IMR-90 (cell line): Measurements from ENCODE around the gene ETFA. TPM values are rescaled to one million over a fixed set of nuclear protein-coding genes. Genes with fewer than 3 reads are reported as not detected.

Experiments used
- ATAC-seq: fragments of 200-7000 bp; cut with Tn5 transposase; 2 replicates; pipeline ENCODE4 v1.9.1; 2020; ENCODE audit warnings: low read depth, mild to moderate bottlenecking, moderate library complexity
- BruUV-seq: library from RNA; stranded (reverse); fragments of 400-500 nt; replicated peaks from 2 replicates; lab custom pipeline; 2021; lab: Mats Ljungman, UMichigan
- CTCF ChIA-PET: fragments of 300-600 bp; formaldehyde crosslinking; extraction: SDS; loops from one replicate; lab custom pipeline; 2021; ENCODE audit warnings: antibody characterized with exemption; lab: Yijun Ruan, JAX
- POLR2A ChIA-PET: fragments of 300-600 bp; sonication (Branson Sonifier 250); formaldehyde crosslinking; loops from one replicate; lab custom pipeline; 2022; ENCODE audit warnings: antibody characterized with exemption; ENCODE audit not compliant: unreplicated experiment; lab: Charles Lee
- DNase-seq: peaks from one replicate; pipeline ENCODE4 v3.0.0; 2013
- H2AFZ ChIP-seq: replicated peaks from 2 replicates; pipeline ENCODE3; 2013; ENCODE audit warnings: low read length, mild to moderate bottlenecking; ENCODE audit not compliant: poor library complexity
- H2AK5ac ChIP-seq: 2 replicates; pipeline ENCODE4 v1.6.1; 2013; ENCODE audit warnings: low read depth, low read length, inconsistent platforms
- H2AK9ac ChIP-seq: replicated peaks from 2 replicates; pipeline ENCODE3; 2013; ENCODE audit warnings: mild to moderate bottlenecking, low read depth, low read length, moderate library complexity; ENCODE audit not compliant: poor library complexity
- H2BK120ac ChIP-seq: 2 replicates; pipeline ENCODE4 v1.6.1; 2013; ENCODE audit warnings: low read depth, low read length, inconsistent platforms
- H2BK15ac ChIP-seq: 3 replicates; pipeline ENCODE4 v1.6.1; 2013; ENCODE audit warnings: low read depth, low read length, inconsistent platforms
- H2BK20ac ChIP-seq: 2 replicates; pipeline ENCODE4 v1.6.1; 2013; ENCODE audit warnings: low read depth, mild to moderate bottlenecking, inconsistent platforms, low read length, moderate library complexity
- H2BK5ac ChIP-seq: 2 replicates; pipeline ENCODE4 v1.6.1; 2013; ENCODE audit warnings: mild to moderate bottlenecking, low read depth, low read length, inconsistent platforms; ENCODE audit not compliant: poor library complexity, severe bottlenecking
- H3K14ac ChIP-seq: replicated peaks from 2 replicates; pipeline ENCODE4 v1.6.1; 2013; ENCODE audit warnings: low read depth, low read length, inconsistent platforms
- H3K18ac ChIP-seq: 2 replicates; pipeline ENCODE4 v1.6.1; 2013; ENCODE audit warnings: low read depth, low read length, control low read depth
- H3K23ac ChIP-seq: 2 replicates; pipeline ENCODE4 v1.6.1; 2013; ENCODE audit warnings: low read depth, low read length, inconsistent platforms
- H3K27ac ChIP-seq: 2 replicates; pipeline ENCODE4 v1.5.1; 2013; ENCODE audit warnings: mild to moderate bottlenecking, control low read depth, low read length; ENCODE audit not compliant: insufficient read depth
- H3K27me3 ChIP-seq: 2 replicates; pipeline ENCODE4 v1.6.1; 2013; ENCODE audit warnings: low read length; ENCODE audit not compliant: control insufficient read depth, insufficient read depth
- H3K36me3 ChIP-seq: 2 replicates; pipeline ENCODE4 v1.6.1; 2013; ENCODE audit warnings: low read length, mixed read lengths; ENCODE audit not compliant: control insufficient read depth, insufficient read depth
- H3K4ac ChIP-seq: 2 replicates; pipeline ENCODE4 v1.6.1; 2013; ENCODE audit warnings: low read depth, low read length, inconsistent platforms
- H3K4me1 ChIP-seq: 2 replicates; pipeline ENCODE4 v1.6.1; 2013; ENCODE audit warnings: low read length, mixed read lengths; ENCODE audit not compliant: control insufficient read depth, insufficient read depth
- H3K4me2 ChIP-seq: 2 replicates; pipeline ENCODE4 v1.6.1; 2013; ENCODE audit warnings: low read depth, mild to moderate bottlenecking, control low read depth, low read length, moderate library complexity
- H3K4me3 ChIP-seq: 2 replicates; pipeline ENCODE4 v1.5.1; 2013; ENCODE audit warnings: low read depth, mild to moderate bottlenecking, control low read depth, low read length, moderate library complexity; ENCODE audit not compliant: insufficient read depth
- H3K56ac ChIP-seq: 2 replicates; pipeline ENCODE4 v1.6.1; 2013; ENCODE audit warnings: low read length, inconsistent platforms; ENCODE audit not compliant: insufficient read depth; ENCODE audit errors: extremely low read depth
- H3K79me1 ChIP-seq, 2 experiments: 2 replicates each; pipeline ENCODE4 v1.6.1; 2013; ENCODE audit warnings: low read length in 2 of 2, inconsistent platforms in 1 of 2, low read depth in 1 of 2
- H3K9ac ChIP-seq: 2 replicates; pipeline ENCODE4 v1.6.1; 2013; ENCODE audit warnings: low read depth, low read length, control low read depth
- H3K9me1 ChIP-seq: 2 replicates; pipeline ENCODE4 v1.6.1; 2013; ENCODE audit warnings: low read length, inconsistent platforms; ENCODE audit not compliant: insufficient read depth
- H3K9me3 ChIP-seq: 2 replicates; pipeline ENCODE4 v1.6.1; 2013; ENCODE audit warnings: low read length; ENCODE audit not compliant: control insufficient read depth, insufficient read depth
- H4K20me1 ChIP-seq: 2 replicates; pipeline ENCODE4 v1.6.1; 2013; ENCODE audit warnings: low read length, inconsistent platforms; ENCODE audit not compliant: insufficient read depth
- H4K5ac ChIP-seq: 2 replicates; pipeline ENCODE4 v1.6.1; 2013; ENCODE audit warnings: mild to moderate bottlenecking, low read depth, low read length, control low read depth
- H4K8ac ChIP-seq, 2 experiments: 2 replicates each; pipeline ENCODE4 v1.6.1; 2013; ENCODE audit warnings: low read depth in 2 of 2, low read length in 2 of 2, control low read depth in 1 of 2, inconsistent platforms in 1 of 2
- H4K91ac ChIP-seq: 2 replicates; pipeline ENCODE4 v1.6.1; 2013; ENCODE audit warnings: low read depth, low read length, inconsistent platforms; ENCODE audit not compliant: insufficient read depth
- BHLHE40 ChIP-seq: fragments of 150-350 bp; IDR thresholded peaks from 2 replicates; pipeline ENCODE4 v1.6.1; 2016; ENCODE audit warnings: mild to moderate bottlenecking, low read depth, low read length
- CEBPB ChIP-seq: IDR thresholded peaks from 2 replicates; pipeline ENCODE4 v1.6.1; 2012; ENCODE audit warnings: low read depth, low read length, improper control_type of control experiment
- CHD1 ChIP-seq: IDR thresholded peaks from 2 replicates; pipeline ENCODE4 v1.6.1; 2012; ENCODE audit warnings: low read depth, low read length, improper control_type of control experiment
- ELK1 ChIP-seq: fragments of 150-350 bp; IDR thresholded peaks from 2 replicates; pipeline ENCODE4 v1.6.1; 2016; ENCODE audit warnings: low read depth, mild to moderate bottlenecking, low read length, moderate library complexity, borderline replicate concordance
- FOS ChIP-seq: fragments of 150-350 bp; IDR thresholded peaks from 2 replicates; pipeline ENCODE4 v1.6.1; 2016; ENCODE audit warnings: low read depth, low read length
- MAFK ChIP-seq: IDR thresholded peaks from 2 replicates; pipeline ENCODE4 v1.6.1; 2012; ENCODE audit warnings: low read depth, low read length, improper control_type of control experiment
- MXI1 ChIP-seq: IDR thresholded peaks from 2 replicates; pipeline ENCODE4 v1.6.1; 2012; ENCODE audit warnings: low read depth, mild to moderate bottlenecking, low read length, moderate library complexity, borderline replicate concordance
- NFE2L2 ChIP-seq: fragments of 150-350 bp; IDR thresholded peaks from 2 replicates; pipeline ENCODE4 v1.6.1; 2016; ENCODE audit warnings: low read depth, mild to moderate bottlenecking, low read length
- POLR2A ChIP-seq: IDR thresholded peaks from 2 replicates; pipeline ENCODE4 v1.6.1; 2012; ENCODE audit warnings: mild to moderate bottlenecking, low read depth, low read length
- RAD21 ChIP-seq: IDR thresholded peaks from 2 replicates; pipeline ENCODE4 v1.6.1; 2012; ENCODE audit warnings: low read length, improper control_type of control experiment
- RCOR1 ChIP-seq: IDR thresholded peaks from 2 replicates; pipeline ENCODE4 v1.6.1; 2012; ENCODE audit warnings: mild to moderate bottlenecking, low read length, improper control_type of control experiment; ENCODE audit not compliant: insufficient replicate concordance
- RFX5 ChIP-seq: IDR thresholded peaks from 2 replicates; pipeline ENCODE4 v1.8.0; 2012; ENCODE audit warnings: low read depth, mild to moderate bottlenecking, low read length, moderate library complexity
- SMC3 ChIP-seq: fragments of 150-350 bp; IDR thresholded peaks from 2 replicates; pipeline ENCODE4 v1.6.1; 2016; ENCODE audit warnings: low read depth, mild to moderate bottlenecking, antibody characterized with exemption, low read length, moderate library complexity
- WGBS, 2 experiments: methylation state at CpG; one replicate each; pipeline versions ENCODE4 v1.1.5 to v1.1.7; 2013; ENCODE audit warnings: missing lambda C conversion rate in 2 of 2; ENCODE audit not compliant: insufficient read length in 1 of 2; ENCODE audit errors: extremely low coverage in 2 of 2; 5-methylcytosine and 5-hydroxymethylcytosine counted together
- dilution Hi-C: fragments of 300-500 bp; cut with HindIII; formaldehyde crosslinking; loops from one replicate; pipeline ENCODE4 v1.14.3; 2018; ENCODE audit warnings: low sequenced_read_pairs; ENCODE audit not compliant: unreplicated experiment
- in situ Hi-C: fragments of 300-500 bp; cut with MboI; formaldehyde crosslinking; loops from 3 replicates; pipeline ENCODE4 v1.14.3; 2019; ENCODE audit warnings: low sequenced_read_pairs, inconsistent platforms, mixed read lengths
- intact Hi-C: fragments of 100-400 bp; cut with micrococcal nuclease; formaldehyde crosslinking; loops from 2 replicates; pipeline ENCODE4 v1.10.0; 2022
- polyA plus RNA-seq, 3 experiments: library from polyadenylated mRNA; depleted of rRNA; stranded (reverse); fragments of >200 nt; gene quantifications; 2 replicates each; pipeline ENCODE4 v1.2.3, GENCODE V29; 2012; ENCODE audit warnings: low replicate concordance in 1 of 3
- total RNA-seq: library from RNA; depleted of rRNA; stranded (reverse); fragments of >200 nt; gene quantifications from 2 replicates; pipeline ENCODE4 v1.2.3, GENCODE V29; 2012
- TF ChIP-seq, protein P1 (sequence below): fragments of 150-350 bp; IDR thresholded peaks from 2 replicates; pipeline ENCODE4 v1.6.1; 2017; ENCODE audit warnings: mild to moderate bottlenecking, antibody characterized with exemption, low read length, low read depth

The ETFA gene
- total and polyA plus RNA-seq, 2 of the 4 experiments (the other 2 are of a cell fraction): 115 to 172 TPM

DNA sequence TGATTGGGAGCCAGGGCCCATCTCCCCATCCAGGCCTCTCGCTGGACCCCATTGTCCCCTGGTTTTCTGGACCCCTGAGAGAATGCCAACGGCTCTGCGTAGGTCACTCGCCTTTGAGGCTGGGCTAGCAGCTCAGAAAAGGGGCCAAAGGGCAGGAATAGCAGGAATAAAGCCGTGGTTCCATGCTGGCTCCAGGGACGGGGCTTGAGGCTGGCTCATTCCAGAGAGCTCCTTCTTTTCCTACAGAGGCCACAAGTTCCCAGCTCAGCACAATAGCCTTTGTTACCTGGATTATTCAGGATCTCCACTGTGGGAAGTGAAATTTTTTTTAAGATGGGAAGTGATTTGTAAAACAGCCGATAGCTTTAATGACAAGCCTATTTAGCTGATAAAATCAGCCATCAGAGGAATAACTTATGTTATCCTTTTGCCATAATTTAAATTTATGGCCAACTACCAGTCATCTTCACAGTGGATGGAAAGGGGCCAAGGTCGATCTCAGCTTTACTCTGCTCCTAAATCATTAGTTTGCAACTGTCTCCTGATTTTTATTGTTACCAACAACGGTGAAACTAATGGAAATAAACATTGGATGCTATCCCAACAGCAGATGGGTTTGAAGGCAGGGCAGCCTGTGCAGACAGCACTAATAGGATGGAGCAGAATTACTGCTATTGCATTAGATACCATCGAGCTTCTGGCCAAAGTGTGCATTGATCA lies 127.2 kb downstream of the ETFA start (continued):
- TF ChIP-seq CEBPB: no peak

DNA sequence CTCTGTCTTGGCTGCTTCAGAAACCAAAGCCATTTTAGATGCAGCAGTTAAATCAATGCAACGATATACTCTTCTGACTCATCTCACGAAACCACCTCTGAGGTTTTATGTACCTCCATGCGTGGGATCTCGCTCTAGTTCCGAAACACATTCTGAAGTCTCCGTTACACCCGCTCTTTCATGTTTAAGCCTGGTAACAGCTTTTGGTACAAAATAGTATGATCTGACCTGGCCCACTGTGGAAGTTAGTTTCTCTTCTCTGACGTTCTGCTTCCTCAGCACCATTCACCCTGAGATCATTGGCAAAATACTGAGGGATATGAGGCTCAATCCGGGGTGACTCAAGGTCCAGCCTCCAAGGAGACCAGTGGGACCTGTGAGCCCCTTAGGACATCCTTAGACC lies 129.6 kb downstream of the ETFA start:
- H2AFZ ChIP-seq: peak overlapping the region; percentile 76
- H3K4ac ChIP-seq: peak overlapping the region; percentile 90
- H2AK9ac ChIP-seq: peak overlapping the region; percentile 52
- H3K36me3 ChIP-seq: no peaks in the 10 kb centered on the region
- H3K79me1 ChIP-seq: no peaks in the 10 kb centered on the region
- peak overlapping the region; percentile 2; the same call in 1 of the 2 replicates for H3K18ac ChIP-seq
- BruUV-seq: no TSS peak
- intact Hi-C loops (no loop called here), in situ Hi-C loops (no loop called here), dilution Hi-C loops (no loop called here)
- H3K4me1 ChIP-seq: peaks cover 9% of the 10 kb centered on the region
- no peak overlapping the region for H3K27ac ChIP-seq
- peak overlapping the region; percentile 73 for H2BK120ac ChIP-seq
- no peaks in the 10 kb centered on the region for H3K9me3 ChIP-seq
- H3K23ac ChIP-seq: peak overlapping the region; percentile 54; the same call in 1 of the 2 replicates
- H3K9ac ChIP-seq: no peak overlapping the region
- WGBS, 2 experiments: 100% methylated on average over 1 of the region's 9 CpGs; no CpG with 5 or more reads in 1 of the 2 experiments
- ATAC-seq (no peak), DNase-seq (no peak)
- H2BK20ac ChIP-seq: peak overlapping the region; percentile 71; the same call in 1 of the 2 replicates
- H3K14ac ChIP-seq: peak overlapping the region; percentile 72
- no peaks in the 10 kb centered on the region; the same call in 1 of the 2 replicates for H3K27me3 ChIP-seq
- H2BK5ac ChIP-seq: peak overlapping the region; percentile 9
- ChIA-PET CTCF (no interaction called here), POLR2A (no interaction called here)
- no peak overlapping the region for H3K4me2 ChIP-seq
- H2BK15ac ChIP-seq: peak overlapping the region; percentile 36; the same call in 2 of the 3 replicates
- peak overlapping the region in 1 of 2 experiments; percentile 58; a peak in 2 of 4 replicates for H4K8ac ChIP-seq
- peaks cover 26% of the 10 kb centered on the region for H3K9me1 ChIP-seq
- H3K56ac ChIP-seq: no peak overlapping the region
- no peak overlapping the region; the same call in 1 of the 2 replicates for H4K5ac ChIP-seq
- no peak overlapping the region for H3K4me3 ChIP-seq
- H4K20me1 ChIP-seq: no peaks in the 10 kb centered on the region; the same call in 1 of the 2 replicates
- peak overlapping the region; percentile 70 for H4K91ac ChIP-seq
- peak overlapping the region; percentile 93 for H2AK5ac ChIP-seq
- TF ChIP-seq CEBPB (no peak), RCOR1 (no peak), RFX5 (no peak), MXI1 (no peak), SMC3 (no peak), BHLHE40 (no peak), ELK1 (no peak), RAD21 (no peak), NFE2L2 (no peak), MAFK (no peak), FOS (no peak), CHD1 (no peak), POLR2A (no peak)
- TF ChIP-seq, protein P1, sequence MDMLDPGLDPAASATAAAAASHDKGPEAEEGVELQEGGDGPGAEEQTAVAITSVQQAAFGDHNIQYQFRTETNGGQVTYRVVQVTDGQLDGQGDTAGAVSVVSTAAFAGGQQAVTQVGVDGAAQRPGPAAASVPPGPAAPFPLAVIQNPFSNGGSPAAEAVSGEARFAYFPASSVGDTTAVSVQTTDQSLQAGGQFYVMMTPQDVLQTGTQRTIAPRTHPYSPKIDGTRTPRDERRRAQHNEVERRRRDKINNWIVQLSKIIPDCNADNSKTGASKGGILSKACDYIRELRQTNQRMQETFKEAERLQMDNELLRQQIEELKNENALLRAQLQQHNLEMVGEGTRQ: no peak
